Omental fat pad (tissue), 4 donors: ENCODE data around the gene FRMPD4. TPM values are rescaled to one million over a fixed set of nuclear protein-coding genes. Genes with fewer than 3 reads are reported as not detected.

Experiments used
- ATAC-seq: fragments of 150-250 bp; one replicate; pipeline ENCODE4 v1.9.1; 2016; ENCODE audit warnings: mild to moderate bottlenecking, moderate library complexity; ENCODE audit not compliant: low FRiP score
- DNase-seq: peaks from one replicate; pipeline ENCODE4 v3.0.0-alpha.2; 2019; ENCODE audit warnings: low spot score
- CTCF ChIP-seq, 3 donors: fragments of 450-650 bp; IDR thresholded peaks; one replicate each; pipeline ENCODE4 v1.5.1; 2016 to 2017; ENCODE audit warnings: antibody characterized with exemption in 3 of 3, mild to moderate bottlenecking in 3 of 3, moderate library complexity in 2 of 3
- total RNA-seq, 4 donors: library from RNA; depleted of rRNA; stranded (reverse); fragments of >200 nt; gene quantifications; one replicate each; pipeline ENCODE4 v1.1.0, GENCODE V29; 2016

Gene FRMPD4
- total RNA-seq, 4 donors from 2014 or later, result 0.12 to 0.47 (median 0.25) TPM

GRCh38 chrX:12327836-12328235 is 189.6 kb downstream of the FRMPD4 start:
- no peak for DNase-seq
- no peak for TF ChIP-seq CTCF (IDR thresholded peaks at IDR 0.05)
- ATAC-seq, result no peak

GRCh38 chrX:12329476-12329875 is 191.2 kb downstream of the FRMPD4 start:
- DNase-seq (no peak), ATAC-seq (no peak)
- no peak for TF ChIP-seq CTCF (IDR thresholded peaks at IDR 0.05)

GRCh38 chrX:12330841-12331240 is 192.6 kb downstream of the FRMPD4 start:
- ATAC-seq, result no peak
- DNase-seq, result no peak

GRCh38 chrX:12332786-12333347 is 194.6 kb downstream of the FRMPD4 start:
- ATAC-seq (no peak), DNase-seq (no peak)
- no peak for TF ChIP-seq CTCF (IDR thresholded peaks at IDR 0.05)

More at GRCh38 chrX:12330841-12331240, 192.6 kb downstream of the FRMPD4 start:
- no peak for TF ChIP-seq CTCF (IDR thresholded peaks at IDR 0.05)

- DNase-seq (no peak), ATAC-seq (no peak)
- TF ChIP-seq CTCF (IDR thresholded peaks at IDR 0.05), result no peak
Measured at GRCh38 chrX:12339921-12340320, 201.6 kb downstream of the FRMPD4 start.

GRCh38 chrX:12344954-12345353 is 206.7 kb downstream of the FRMPD4 start:
- ATAC-seq (no peak), DNase-seq (no peak)
- no peak for TF ChIP-seq CTCF (IDR thresholded peaks at IDR 0.05)

- ATAC-seq (no peak), DNase-seq (no peak)
- TF ChIP-seq CTCF (IDR thresholded peaks at IDR 0.05), result no peak
Measured at GRCh38 chrX:12349201-12349600, 210.9 kb downstream of the FRMPD4 start.
